HCT116 (cell line): Measurements from ENCODE around the gene CPA1. TPM values are rescaled to one million over a fixed set of nuclear protein-coding genes. Genes with fewer than 3 reads are reported as not detected.

Experiments used
- ATAC-seq: fragments of 200-7000 bp; cut with Tn5 transposase; 2 replicates; pipeline ENCODE4 v1.9.1; 2020; ENCODE audit warnings: mild to moderate bottlenecking, moderate library complexity
- BruUV-seq: library from RNA; stranded (reverse); fragments of 400-500 nt; replicated peaks from 2 replicates; lab custom pipeline; 2021; lab: Mats Ljungman, UMichigan
- CTCF ChIA-PET: fragments of 300-600 bp; sonication (Branson Sonifier 250); formaldehyde crosslinking; loops from one replicate; lab custom pipeline; 2021; ENCODE audit warnings: antibody characterized with exemption; lab: Charles Lee
- POLR2A ChIA-PET: fragments of 300-600, 350-600 bp; sonication (Branson Sonifier 250); formaldehyde crosslinking; loops from one replicate; lab custom pipeline; 2021; ENCODE audit warnings: antibody characterized with exemption; lab: Charles Lee
- RAD21 ChIA-PET, 2 experiments: fragments of 300-600 bp; sonication (Branson Sonifier 250); formaldehyde crosslinking; loops; one replicate each; lab custom pipeline; 2023; ENCODE audit warnings: low total read pairs in 2 of 2; ENCODE audit not compliant: uncharacterized antibody in 2 of 2, unreplicated experiment in 2 of 2, low non-redundant PET in 1 of 2; lab: Charles Lee
- DNase-seq: peaks from one replicate; pipeline ENCODE4 v3.0.0-alpha.2; 2010; ENCODE audit warnings: low read depth, low spot score
- H2AFZ ChIP-seq: fragments of 200-600 bp; shearing (Covaris generic), sonication (generic); 2 replicates; pipeline ENCODE4 v1.6.1; 2017; ENCODE audit warnings: low read depth, mixed run types, mixed read lengths, antibody characterized with exemption, low read length; ENCODE audit not compliant: poor library complexity, severe bottlenecking
- H3K27ac ChIP-seq: 2 replicates; pipeline ENCODE4 v1.5.1; 2012; ENCODE audit warnings: low read depth, low read length
- H3K27me3 ChIP-seq: fragments of 200-600 bp; sonication (generic); 2 replicates; pipeline ENCODE4 v1.6.1; 2016; ENCODE audit warnings: mixed run types, low read length, mixed read lengths; ENCODE audit not compliant: insufficient read depth
- H3K36me3 ChIP-seq, 2 experiments: fragments of 200-500 bp in 1 of 2; fragments of 200-600 bp in 1 of 2; sonication (Bioruptor generic) in 1 of 2; sonication (generic) in 1 of 2; 2 replicates each; pipeline versions ENCODE4 v1.5.1 to v1.6.1; 2014 to 2016; ENCODE audit warnings: low read length in 2 of 2, inconsistent platforms in 1 of 2, mixed read lengths in 1 of 2, mixed run types in 1 of 2; ENCODE audit not compliant: insufficient read depth in 2 of 2, control insufficient read depth in 1 of 2
- H3K4me1 ChIP-seq, 2 experiments: fragments of 200-600 bp in 1 of 2; sonication (generic) in 1 of 2; 2 replicates each; pipeline versions ENCODE4 v1.5.1 to v1.6.1; 2012 to 2017; ENCODE audit warnings: low read length in 2 of 2, inconsistent platforms in 1 of 2, mild to moderate bottlenecking in 1 of 2, mixed read lengths in 1 of 2, mixed run types in 1 of 2, moderate library complexity in 1 of 2; ENCODE audit not compliant: insufficient read depth in 2 of 2, control insufficient read depth in 1 of 2
- H3K4me2 ChIP-seq: fragments of 200-600 bp; sonication (generic); 2 replicates; pipeline ENCODE4 v1.6.1; 2017; ENCODE audit warnings: mixed run types, low read length, mixed read lengths
- H3K4me3 ChIP-seq, 2 experiments: fragments of 200-600 bp in 1 of 2; sonication (generic) in 1 of 2; replicated peaks in 1 of 2; 2 replicates each; pipeline ENCODE4 v1.5.1; 2011 to 2016; ENCODE audit warnings: low read length in 2 of 2, control low read depth in 1 of 2, low read depth in 1 of 2, mild to moderate bottlenecking in 1 of 2, mixed read lengths in 1 of 2, mixed run types in 1 of 2
- H3K79me2 ChIP-seq: fragments of 200-600 bp; sonication (generic); 2 replicates; pipeline ENCODE4 v1.6.1; 2017; ENCODE audit warnings: mild to moderate bottlenecking, mixed run types, low read length, moderate library complexity, mixed read lengths; ENCODE audit not compliant: insufficient read depth
- H3K9ac ChIP-seq: fragments of 200-600 bp; sonication (generic); 2 replicates; pipeline ENCODE4 v1.6.1; 2016; ENCODE audit warnings: low read length, mixed read lengths
- H3K9me2 ChIP-seq: fragments of 200-600 bp; sonication (generic), shearing (Covaris generic); 2 replicates; pipeline ENCODE4 v1.6.1; 2017; ENCODE audit warnings: mixed run types, mild to moderate bottlenecking, moderate library complexity; ENCODE audit not compliant: insufficient read depth
- H3K9me3 ChIP-seq, 2 experiments: fragments of 200-500 bp in 1 of 2; fragments of 200-600 bp in 1 of 2; sonication (Bioruptor generic) in 1 of 2; sonication (generic) in 1 of 2; 2 replicates each; pipeline ENCODE4 v1.6.1; 2014 to 2017; ENCODE audit warnings: low read length in 2 of 2, mixed read lengths in 2 of 2, inconsistent platforms in 1 of 2, low read depth in 1 of 2, mild to moderate bottlenecking in 1 of 2, mixed run types in 1 of 2, moderate library complexity in 1 of 2; ENCODE audit not compliant: control insufficient read depth in 1 of 2, insufficient read depth in 1 of 2
- H4K20me1 ChIP-seq: fragments of 200-600 bp; sonication (generic), shearing (Covaris generic); 2 replicates; pipeline ENCODE4 v1.6.1; 2017; ENCODE audit warnings: mixed run types, mild to moderate bottlenecking, moderate library complexity; ENCODE audit not compliant: insufficient read depth
- CBX3 ChIP-seq: IDR thresholded peaks from 2 replicates; pipeline ENCODE4 v1.6.1; 2012; ENCODE audit warnings: low read depth
- EGR1 ChIP-seq: IDR thresholded peaks from 2 replicates; pipeline ENCODE4 v1.6.1; 2012; ENCODE audit warnings: low read depth
- EZH2phosphoT487 ChIP-seq: fragments of 200-600 bp; IDR thresholded peaks from 2 replicates; pipeline ENCODE4 v1.6.1; 2018; ENCODE audit warnings: antibody characterized with exemption, borderline replicate concordance
- FOSL1 ChIP-seq: IDR thresholded peaks from 2 replicates; pipeline ENCODE4 v1.6.1; 2012; ENCODE audit warnings: low read depth
- JUND ChIP-seq: IDR thresholded peaks from 2 replicates; pipeline ENCODE4 v1.6.1; 2012
- POLR2A ChIP-seq: IDR thresholded peaks from 2 replicates; pipeline ENCODE4 v1.7.0; 2011; ENCODE audit warnings: borderline replicate concordance; ENCODE audit not compliant: insufficient read depth, insufficient read length; ENCODE audit errors: extremely low read depth
- RAD21 ChIP-seq: IDR thresholded peaks from 2 replicates; pipeline ENCODE4 v1.6.1; 2012; ENCODE audit warnings: low read depth, mild to moderate bottlenecking
- SP1 ChIP-seq: IDR thresholded peaks from 2 replicates; pipeline ENCODE4 v1.6.1; 2012; ENCODE audit warnings: low read depth
- SRF ChIP-seq: IDR thresholded peaks from 2 replicates; pipeline ENCODE4 v1.6.1; 2012; ENCODE audit warnings: low read depth
- TCF7L2 ChIP-seq: IDR thresholded peaks from 2 replicates; pipeline ENCODE4 v1.7.0; 2011; ENCODE audit warnings: borderline replicate concordance, inconsistent platforms; ENCODE audit not compliant: insufficient read depth, insufficient read length; ENCODE audit errors: extremely low read depth
- ZFX ChIP-seq: fragments of 450-650 bp; IDR thresholded peaks from 2 replicates; pipeline ENCODE4 v1.6.1; 2017
- ZNF274 ChIP-seq: fragments of 200-500 bp; sonication (Bioruptor generic); IDR thresholded peaks from 2 replicates; pipeline ENCODE4 v1.6.1; 2014; ENCODE audit warnings: mild to moderate bottlenecking, low read depth, low read length, inconsistent platforms
- intact Hi-C: fragments of 100-400 bp; cut with micrococcal nuclease; formaldehyde crosslinking; loops from 2 replicates; pipeline ENCODE4 v1.10.0; 2022
- total RNA-seq: library from RNA; stranded (reverse); gene quantifications from one replicate; pipeline ENCODE4 v1.2.1, GENCODE V29; 2021; ENCODE audit not compliant: unreplicated experiment
- TF ChIP-seq, protein P1 (sequence below): IDR thresholded peaks from 2 replicates; pipeline ENCODE4 v1.6.1; 2012; ENCODE audit warnings: low read depth
- TF ChIP-seq, protein P2 (sequence below): IDR thresholded peaks from 2 replicates; pipeline ENCODE4 v1.6.1; 2011; ENCODE audit warnings: mild to moderate bottlenecking, low read length, moderate library complexity; ENCODE audit not compliant: insufficient replicate concordance; ENCODE audit errors: extremely low read depth
- TF ChIP-seq, protein P3 (sequence below), 3 experiments: fragments of 200-600 bp in 1 of 3; sonication (generic) in 1 of 3; IDR thresholded peaks in 2 of 3; conservative IDR thresholded peaks in 1 of 3; 2 replicates each; pipeline ENCODE4 v1.5.1; 2012 to 2017; ENCODE audit warnings: low read depth in 2 of 3, low read length in 2 of 3, antibody characterized with exemption in 1 of 3, borderline replicate concordance in 1 of 3, control low read depth in 1 of 3, mild to moderate bottlenecking in 1 of 3, mixed read lengths in 1 of 3, mixed run types in 1 of 3, moderate library complexity in 1 of 3; ENCODE audit not compliant: insufficient read depth in 1 of 3

CPA1 gene
- total RNA-seq, 1 experiment from 2014 or later: 11.9 TPM

DNA sequence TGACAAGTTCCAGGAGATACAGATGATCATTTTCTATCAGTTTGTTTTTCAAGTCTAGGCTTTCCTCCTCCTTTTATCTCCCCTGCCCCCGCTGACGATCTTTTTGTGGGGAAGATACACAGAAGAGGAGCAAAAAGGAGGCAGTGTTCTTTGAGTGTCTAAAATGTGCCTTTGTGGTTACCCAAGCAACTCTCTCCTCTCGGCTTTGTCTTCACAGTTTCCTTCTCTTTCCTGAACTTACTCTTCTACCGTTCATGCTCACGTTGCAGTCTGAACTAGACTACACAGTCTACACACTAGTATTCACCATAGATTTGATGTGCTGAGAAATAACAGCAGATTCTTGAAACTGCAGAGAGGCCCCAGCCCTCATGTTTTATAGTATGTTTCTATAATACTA lies 36.9 kb downstream of the CPA1 start:
- ChIA-PET CTCF (no interaction called here), POLR2A (no interaction called here)
- no peak for DNase-seq

GRCh38 chr7:130418306-130418705 lies 38.0 kb downstream of the CPA1 start:
- no peaks in the 10 kb centered on the region for H3K9me2 ChIP-seq
- intact Hi-C loops: no loop called here
- DNase-seq: no peak
- no peak for ATAC-seq
- TF ChIP-seq POLR2A (no peak), TCF7L2 (no peak), JUND (no peak), SP1 (no peak), EZH2phosphoT487 (no peak), FOSL1 (no peak), SRF (no peak), EGR1 (no peak), ZFX (no peak), ZNF274 (no peak)
- TF ChIP-seq, protein P1, sequence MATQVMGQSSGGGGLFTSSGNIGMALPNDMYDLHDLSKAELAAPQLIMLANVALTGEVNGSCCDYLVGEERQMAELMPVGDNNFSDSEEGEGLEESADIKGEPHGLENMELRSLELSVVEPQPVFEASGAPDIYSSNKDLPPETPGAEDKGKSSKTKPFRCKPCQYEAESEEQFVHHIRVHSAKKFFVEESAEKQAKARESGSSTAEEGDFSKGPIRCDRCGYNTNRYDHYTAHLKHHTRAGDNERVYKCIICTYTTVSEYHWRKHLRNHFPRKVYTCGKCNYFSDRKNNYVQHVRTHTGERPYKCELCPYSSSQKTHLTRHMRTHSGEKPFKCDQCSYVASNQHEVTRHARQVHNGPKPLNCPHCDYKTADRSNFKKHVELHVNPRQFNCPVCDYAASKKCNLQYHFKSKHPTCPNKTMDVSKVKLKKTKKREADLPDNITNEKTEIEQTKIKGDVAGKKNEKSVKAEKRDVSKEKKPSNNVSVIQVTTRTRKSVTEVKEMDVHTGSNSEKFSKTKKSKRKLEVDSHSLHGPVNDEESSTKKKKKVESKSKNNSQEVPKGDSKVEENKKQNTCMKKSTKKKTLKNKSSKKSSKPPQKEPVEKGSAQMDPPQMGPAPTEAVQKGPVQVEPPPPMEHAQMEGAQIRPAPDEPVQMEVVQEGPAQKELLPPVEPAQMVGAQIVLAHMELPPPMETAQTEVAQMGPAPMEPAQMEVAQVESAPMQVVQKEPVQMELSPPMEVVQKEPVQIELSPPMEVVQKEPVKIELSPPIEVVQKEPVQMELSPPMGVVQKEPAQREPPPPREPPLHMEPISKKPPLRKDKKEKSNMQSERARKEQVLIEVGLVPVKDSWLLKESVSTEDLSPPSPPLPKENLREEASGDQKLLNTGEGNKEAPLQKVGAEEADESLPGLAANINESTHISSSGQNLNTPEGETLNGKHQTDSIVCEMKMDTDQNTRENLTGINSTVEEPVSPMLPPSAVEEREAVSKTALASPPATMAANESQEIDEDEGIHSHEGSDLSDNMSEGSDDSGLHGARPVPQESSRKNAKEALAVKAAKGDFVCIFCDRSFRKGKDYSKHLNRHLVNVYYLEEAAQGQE: no peak
- TF ChIP-seq, protein P2, sequence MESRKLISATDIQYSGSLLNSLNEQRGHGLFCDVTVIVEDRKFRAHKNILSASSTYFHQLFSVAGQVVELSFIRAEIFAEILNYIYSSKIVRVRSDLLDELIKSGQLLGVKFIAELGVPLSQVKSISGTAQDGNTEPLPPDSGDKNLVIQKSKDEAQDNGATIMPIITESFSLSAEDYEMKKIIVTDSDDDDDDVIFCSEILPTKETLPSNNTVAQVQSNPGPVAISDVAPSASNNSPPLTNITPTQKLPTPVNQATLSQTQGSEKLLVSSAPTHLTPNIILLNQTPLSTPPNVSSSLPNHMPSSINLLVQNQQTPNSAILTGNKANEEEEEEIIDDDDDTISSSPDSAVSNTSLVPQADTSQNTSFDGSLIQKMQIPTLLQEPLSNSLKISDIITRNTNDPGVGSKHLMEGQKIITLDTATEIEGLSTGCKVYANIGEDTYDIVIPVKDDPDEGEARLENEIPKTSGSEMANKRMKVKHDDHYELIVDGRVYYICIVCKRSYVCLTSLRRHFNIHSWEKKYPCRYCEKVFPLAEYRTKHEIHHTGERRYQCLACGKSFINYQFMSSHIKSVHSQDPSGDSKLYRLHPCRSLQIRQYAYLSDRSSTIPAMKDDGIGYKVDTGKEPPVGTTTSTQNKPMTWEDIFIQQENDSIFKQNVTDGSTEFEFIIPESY: no peak
- TF ChIP-seq, protein P3, sequence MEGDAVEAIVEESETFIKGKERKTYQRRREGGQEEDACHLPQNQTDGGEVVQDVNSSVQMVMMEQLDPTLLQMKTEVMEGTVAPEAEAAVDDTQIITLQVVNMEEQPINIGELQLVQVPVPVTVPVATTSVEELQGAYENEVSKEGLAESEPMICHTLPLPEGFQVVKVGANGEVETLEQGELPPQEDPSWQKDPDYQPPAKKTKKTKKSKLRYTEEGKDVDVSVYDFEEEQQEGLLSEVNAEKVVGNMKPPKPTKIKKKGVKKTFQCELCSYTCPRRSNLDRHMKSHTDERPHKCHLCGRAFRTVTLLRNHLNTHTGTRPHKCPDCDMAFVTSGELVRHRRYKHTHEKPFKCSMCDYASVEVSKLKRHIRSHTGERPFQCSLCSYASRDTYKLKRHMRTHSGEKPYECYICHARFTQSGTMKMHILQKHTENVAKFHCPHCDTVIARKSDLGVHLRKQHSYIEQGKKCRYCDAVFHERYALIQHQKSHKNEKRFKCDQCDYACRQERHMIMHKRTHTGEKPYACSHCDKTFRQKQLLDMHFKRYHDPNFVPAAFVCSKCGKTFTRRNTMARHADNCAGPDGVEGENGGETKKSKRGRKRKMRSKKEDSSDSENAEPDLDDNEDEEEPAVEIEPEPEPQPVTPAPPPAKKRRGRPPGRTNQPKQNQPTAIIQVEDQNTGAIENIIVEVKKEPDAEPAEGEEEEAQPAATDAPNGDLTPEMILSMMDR (IDR thresholded peaks at IDR 0.05 in 2 of 3, conservative IDR thresholded peaks at IDR 0.05 in 1 of 3; ENCODE audit: borderline replicate concordance in 1 of 3, insufficient read depth in 1 of 3, low read depth in 2 of 3, low read length in 2 of 3): no peak
- H3K36me3 ChIP-seq: no peaks in the 10 kb centered on the region
- ChIA-PET RAD21 (no interaction called here), CTCF (no interaction called here), POLR2A (no interaction called here)
- no peaks in the 10 kb centered on the region for H3K27me3 ChIP-seq
- no peak overlapping the region for H2AFZ ChIP-seq
- no peaks in the 10 kb centered on the region for H4K20me1 ChIP-seq
- no peak overlapping the region for H3K4me2 ChIP-seq
- H3K9ac ChIP-seq: no peak overlapping the region
- no peaks in the 10 kb centered on the region for H3K79me2 ChIP-seq
- BruUV-seq: no TSS peak
- no peak overlapping the region for H3K27ac ChIP-seq
- peaks cover 0 to 6% of the 10 kb centered on the region in 2 experiments; a peak in 1 of 4 replicates for H3K4me1 ChIP-seq
- H3K4me3 ChIP-seq: no peak overlapping the region
- no peaks in the 10 kb centered on the region for H3K9me3 ChIP-seq

More for the DNA sequence above, 36.9 kb downstream of the CPA1 start:
- Histone ChIP-seq H3K4me1 (peaks cover 0 to 6% of the 10 kb centered on the region in 2 experiments; a peak in 1 of 4 replicates), H3K4me2 (no peak overlapping the region), H2AFZ (no peak overlapping the region)
- intact Hi-C loops: no loop called here
- TF ChIP-seq RAD21 (no peak), CBX3 (no peak)
- TF ChIP-seq, all 23 proteins: peak for 0
- Histone ChIP-seq H3K27ac (no peak overlapping the region), H3K27me3 (no peaks in the 10 kb centered on the region), H3K9me3 (no peaks in the 10 kb centered on the region), H3K79me2 (no peaks in the 10 kb centered on the region), H3K9ac (no peak overlapping the region), H4K20me1 (no peaks in the 10 kb centered on the region), H3K36me3 (no peaks in the 10 kb centered on the region), H3K4me3 (no peak overlapping the region), H3K9me2 (no peaks in the 10 kb centered on the region)
- RAD21 ChIA-PET: no interaction called here
- BruUV-seq: no TSS peak
- ATAC-seq: no peak
